ENCODE measurements around the gene NFATC2. TPM values are rescaled to one million over a fixed set of nuclear protein-coding genes. Genes with fewer than 3 reads are reported as not detected.

Gene NFATC2
- 0.07 and 0.12 TPM in 2 replicates for total RNA-seq (2022)
- percentile 24 among the genes with signal in this experiment for Bru-seq, nascent RNA
- percentile 15 among the genes with signal in this experiment for BruChase-seq, experiment 1, labeled RNA remaining after a 6-hour chase
- BruChase-seq, experiment 2, labeled RNA remaining after a 2-hour chase, result percentile 9 among the genes with signal in this experiment
- long read RNA-seq, result 0 reads

GRCh38 chr20:51542571-51543421 lies at the start of gene NFATC2:
TSS of gene NFATC2 (minus strand) at chr20:51542719. CDS start at chr20:51542499, 220 bp downstream.
- peaks cover 99% of the 10 kb centered on the region for H3K27me3 Mint-ChIP-seq (ENCODE audit: insufficient read depth, unreplicated experiment)
- no peaks in the 10 kb centered on the region for H3K4me1 Mint-ChIP-seq (ENCODE audit: insufficient read depth, unreplicated experiment)
- POLR2A ChIA-PET, result interaction anchor here (0.6 to 1.1 kb wide), 2 partner anchors 86 to 542 kb away, joined by 3 to 4 read pairs; no protein-coding TSS in a partner anchor
- H3K36me3 Mint-ChIP-seq (ENCODE audit: insufficient read depth, unreplicated experiment), result no peaks in the 10 kb centered on the region
- no peak for TF ChIP-seq CTCF (IDR thresholded peaks at IDR 0.05; ENCODE audit: unreplicated experiment)
- no TSS peak for BruUV-seq (replicated peaks)
- intact Hi-C loops (cut with micrococcal nuclease), result no loop called here
- no peak for DNase-seq (ENCODE audit: unreplicated experiment)
- no peak within 1 kb of the TSS for H3K27ac Mint-ChIP-seq (ENCODE audit: low read depth, unreplicated experiment)
- peaks cover 8% of the 10 kb centered on the region for H3K9me3 Mint-ChIP-seq (ENCODE audit: unreplicated experiment)
- H3K4me3 Mint-ChIP-seq (ENCODE audit: unreplicated experiment), result no peak within 1 kb of the TSS
- CTCF ChIA-PET, result interaction anchor here (0.7 kb wide), 2 partner anchors 202 to 1561 kb away, joined by 3 read pairs; no protein-coding TSS in a partner anchor

GRCh38 chr20:51591871-51592270 lies 49.4 kb upstream of the NFATC2 start:
- Mint-ChIP-seq H3K4me1 (ENCODE audit: insufficient read depth, unreplicated experiment) (peaks cover 6% of the 10 kb centered on the region), H3K36me3 (ENCODE audit: insufficient read depth, unreplicated experiment) (peaks cover 6% of the 10 kb centered on the region), H3K27ac (ENCODE audit: low read depth, unreplicated experiment) (no peak overlapping the region), H3K9me3 (ENCODE audit: unreplicated experiment) (no peaks in the 10 kb centered on the region), H3K4me3 (ENCODE audit: unreplicated experiment) (no peak overlapping the region), H3K27me3 (ENCODE audit: insufficient read depth, unreplicated experiment) (no peaks in the 10 kb centered on the region)
- TF ChIP-seq CTCF (IDR thresholded peaks at IDR 0.05; ENCODE audit: unreplicated experiment), result no peak
- no TSS peak for BruUV-seq (replicated peaks)
- ChIA-PET POLR2A (no interaction called here), CTCF (interaction anchor here (0.5 to 2.2 kb wide), 5 partner anchors 50 to 604 kb away, joined by 3 to 10 read pairs (median 4); no protein-coding TSS in a partner anchor)
- DNase-seq (ENCODE audit: unreplicated experiment), result no peak
- intact Hi-C loops (cut with micrococcal nuclease), result no loop called here

- no TSS peak for BruUV-seq (replicated peaks)
- Mint-ChIP-seq H3K27ac (ENCODE audit: low read depth, unreplicated experiment) (no peak overlapping the region), H3K27me3 (ENCODE audit: insufficient read depth, unreplicated experiment) (no peaks in the 10 kb centered on the region), H3K4me1 (ENCODE audit: insufficient read depth, unreplicated experiment) (no peaks in the 10 kb centered on the region), H3K36me3 (ENCODE audit: insufficient read depth, unreplicated experiment) (peaks cover 6% of the 10 kb centered on the region), H3K9me3 (ENCODE audit: unreplicated experiment) (no peaks in the 10 kb centered on the region), H3K4me3 (ENCODE audit: unreplicated experiment) (no peak overlapping the region)
- no peak for DNase-seq (ENCODE audit: unreplicated experiment)
- ChIA-PET CTCF (interaction anchor here (0.6 to 1.5 kb wide), 4 partner anchors 36 to 501 kb away, joined by 3 to 5 read pairs (median 3); no protein-coding TSS in a partner anchor), POLR2A (interaction anchor here (1.2 kb wide), 1 partner anchor 203 kb away, joined by 3 read pairs; no protein-coding TSS in a partner anchor)
- intact Hi-C loops (cut with micrococcal nuclease), result no loop called here
- TF ChIP-seq CTCF (IDR thresholded peaks at IDR 0.05; ENCODE audit: unreplicated experiment), result no peak
Observed at GRCh38 chr20:51588762-51589161, 46.2 kb upstream of the NFATC2 start.

- POLR2A ChIA-PET, result no interaction called here
- H3K4me1 Mint-ChIP-seq (ENCODE audit: insufficient read depth, unreplicated experiment), result no peaks in the 10 kb centered on the region
- no peak overlapping the region for H3K27ac Mint-ChIP-seq (ENCODE audit: low read depth, unreplicated experiment)
- H3K27me3 Mint-ChIP-seq (ENCODE audit: insufficient read depth, unreplicated experiment), result no peaks in the 10 kb centered on the region
- no peak for DNase-seq (ENCODE audit: unreplicated experiment)
- H3K9me3 Mint-ChIP-seq (ENCODE audit: unreplicated experiment), result no peaks in the 10 kb centered on the region
- intact Hi-C loops (cut with micrococcal nuclease), result no loop called here
- BruUV-seq (replicated peaks), result no TSS peak
- peaks cover 6% of the 10 kb centered on the region for H3K36me3 Mint-ChIP-seq (ENCODE audit: insufficient read depth, unreplicated experiment)
- CTCF ChIA-PET, result interaction anchor here (0.6 to 2.8 kb wide), 5 partner anchors 8 to 739 kb away, joined by 3 to 21 read pairs (median 8); no protein-coding TSS in a partner anchor
- H3K4me3 Mint-ChIP-seq (ENCODE audit: unreplicated experiment), result no peak overlapping the region
- no peak for TF ChIP-seq CTCF (IDR thresholded peaks at IDR 0.05; ENCODE audit: unreplicated experiment)
Observed at GRCh38 chr20:51587145-51587544, 44.6 kb upstream of the NFATC2 start.
